ENCODE data around the gene AXDND1.
"Not testable (repeated sequence)": the region's sequence is repeated elsewhere in the genome, so short reads cannot be mapped to it uniquely, and the experiment has no call there.

Gene AXDND1

GRCh38 chr1:179440971-179441370 lies 75.2 kb downstream of the AXDND1 start:
- no CpG with 5 or more reads among the region's 7 CpGs for WGBS, 2 donors (ENCODE audit: extremely low coverage in 2 of 2, insufficient read length in 2 of 2, insufficient replicate concordance in 1 of 2)
- no peak overlapping the region for H3K18ac ChIP-seq (ENCODE audit: low read length)
- no peak overlapping the region for H3K4me3 ChIP-seq (ENCODE audit: low read length in 2 of 2)
- H2BK15ac ChIP-seq (ENCODE audit: low read length) = no peak overlapping the region
- no peak overlapping the region for H4K91ac ChIP-seq (ENCODE audit: low read depth, low read length, poor library complexity)
- H3K4me1 ChIP-seq (ENCODE audit: control insufficient read depth in 2 of 2, insufficient read depth in 1 of 2, low read depth in 1 of 2, low read length in 2 of 2) = no peaks in the 10 kb centered on the region
- DNase-seq (ENCODE audit: low spot score) = no peak
- H2AFZ ChIP-seq (ENCODE audit: low read length) = no peak overlapping the region
- H3K27ac ChIP-seq (replicated peaks; ENCODE audit: low read length) = no peak overlapping the region
- no peaks in the 10 kb centered on the region for H3K36me3 ChIP-seq (replicated peaks in 1 of 2; ENCODE audit: control insufficient read depth in 2 of 2, insufficient read depth in 2 of 2, low read length in 2 of 2)
- no peak overlapping the region for H3K14ac ChIP-seq (ENCODE audit: low read length)
- H2AK5ac ChIP-seq (ENCODE audit: low read depth, low read length) = no peak overlapping the region
- no peak overlapping the region for H4K8ac ChIP-seq (ENCODE audit: low read depth, low read length)
- H3K27me3 ChIP-seq (ENCODE audit: control insufficient read depth in 3 of 3, insufficient read depth in 3 of 3, low read depth in 1 of 3, low read length in 3 of 3) = no peaks in the 10 kb centered on the region
- no peak overlapping the region for H2BK12ac ChIP-seq (ENCODE audit: low read length)
- H3K9ac ChIP-seq (ENCODE audit: low read depth, low read length, poor library complexity) = no peak overlapping the region
- H3K4ac ChIP-seq (ENCODE audit: low read length) = no peak overlapping the region
- no peak overlapping the region for H2BK5ac ChIP-seq (ENCODE audit: low read length)
- no peaks in the 10 kb centered on the region for H3K79me1 ChIP-seq (ENCODE audit: low read depth, low read length)
- H2BK120ac ChIP-seq (ENCODE audit: low read depth, low read length) = no peak overlapping the region
- H3K4me2 ChIP-seq (ENCODE audit: insufficient read depth, low read length, poor library complexity, severe bottlenecking) = no peak overlapping the region
- no peak overlapping the region for H3K23ac ChIP-seq (ENCODE audit: low read depth, low read length, poor library complexity)
- no peaks in the 10 kb centered on the region for H3K9me3 ChIP-seq (replicated peaks in 1 of 2; ENCODE audit: control insufficient read depth in 2 of 2, insufficient read depth in 1 of 2, low read depth in 1 of 2, low read length in 2 of 2)

GRCh38 chr1:179441501-179441900 lies 75.7 kb downstream of the AXDND1 start:
- Histone ChIP-seq H3K9ac (ENCODE audit: low read depth, low read length, poor library complexity) (no peak overlapping the region), H3K27me3 (ENCODE audit: control insufficient read depth in 3 of 3, insufficient read depth in 3 of 3, low read depth in 1 of 3, low read length in 3 of 3) (no peaks in the 10 kb centered on the region), H3K23ac (ENCODE audit: low read depth, low read length, poor library complexity) (no peak overlapping the region), H2AK5ac (ENCODE audit: low read depth, low read length) (no peak overlapping the region), H3K79me1 (ENCODE audit: low read depth, low read length) (no peaks in the 10 kb centered on the region), H3K4me1 (ENCODE audit: control insufficient read depth in 2 of 2, insufficient read depth in 1 of 2, low read depth in 1 of 2, low read length in 2 of 2) (no peaks in the 10 kb centered on the region), H3K4me3 (ENCODE audit: low read length in 2 of 2) (no peak overlapping the region), H2AFZ (ENCODE audit: low read length) (no peak overlapping the region), H3K36me3 (replicated peaks in 1 of 2; ENCODE audit: control insufficient read depth in 2 of 2, insufficient read depth in 2 of 2, low read length in 2 of 2) (no peaks in the 10 kb centered on the region), H2BK12ac (ENCODE audit: low read length) (no peak overlapping the region), H4K91ac (ENCODE audit: low read depth, low read length, poor library complexity) (no peak overlapping the region), H2BK5ac (ENCODE audit: low read length) (no peak overlapping the region), H2BK15ac (ENCODE audit: low read length) (no peak overlapping the region), H4K8ac (ENCODE audit: low read depth, low read length) (no peak overlapping the region), H3K4ac (ENCODE audit: low read length) (no peak overlapping the region), H3K14ac (ENCODE audit: low read length) (no peak overlapping the region), H3K27ac (replicated peaks; ENCODE audit: low read length) (no peak overlapping the region), H3K4me2 (ENCODE audit: insufficient read depth, low read length, poor library complexity, severe bottlenecking) (no peak overlapping the region), H3K18ac (ENCODE audit: low read length) (no peak overlapping the region), H3K9me3 (replicated peaks in 1 of 2; ENCODE audit: control insufficient read depth in 2 of 2, insufficient read depth in 1 of 2, low read depth in 1 of 2, low read length in 2 of 2) (no peaks in the 10 kb centered on the region), H2BK120ac (ENCODE audit: low read depth, low read length) (no peak overlapping the region)
- no peak for DNase-seq (ENCODE audit: low spot score)
- no CpG with 5 or more reads among the region's 6 CpGs for WGBS, 2 donors (ENCODE audit: extremely low coverage in 2 of 2, insufficient read length in 2 of 2, insufficient replicate concordance in 1 of 2)

- DNase-seq (ENCODE audit: low spot score); H3K4me2 ChIP-seq (ENCODE audit: insufficient read depth, low read length, poor library complexity, severe bottlenecking); H2BK120ac ChIP-seq (ENCODE audit: low read depth, low read length); H3K4me3 ChIP-seq (ENCODE audit: low read length in 2 of 2); H3K9me3 ChIP-seq (replicated peaks in 1 of 2; ENCODE audit: control insufficient read depth in 2 of 2, insufficient read depth in 1 of 2, low read depth in 1 of 2, low read length in 2 of 2); H2BK5ac ChIP-seq (ENCODE audit: low read length); H2AK5ac ChIP-seq (ENCODE audit: low read depth, low read length); H3K79me1 ChIP-seq (ENCODE audit: low read depth, low read length); H3K23ac ChIP-seq (ENCODE audit: low read depth, low read length, poor library complexity); H2BK12ac ChIP-seq (ENCODE audit: low read length); H3K9ac ChIP-seq (ENCODE audit: low read depth, low read length, poor library complexity); H3K14ac ChIP-seq (ENCODE audit: low read length); H3K4ac ChIP-seq (ENCODE audit: low read length); H3K4me1 ChIP-seq (ENCODE audit: control insufficient read depth in 2 of 2, insufficient read depth in 1 of 2, low read depth in 1 of 2, low read length in 2 of 2); H3K27ac ChIP-seq (replicated peaks; ENCODE audit: low read length); H2BK15ac ChIP-seq (ENCODE audit: low read length); H3K27me3 ChIP-seq (ENCODE audit: control insufficient read depth in 3 of 3, insufficient read depth in 3 of 3, low read depth in 1 of 3, low read length in 3 of 3); H3K18ac ChIP-seq (ENCODE audit: low read length); H3K36me3 ChIP-seq (replicated peaks in 1 of 2; ENCODE audit: control insufficient read depth in 2 of 2, insufficient read depth in 2 of 2, low read length in 2 of 2); H4K8ac ChIP-seq (ENCODE audit: low read depth, low read length); H4K91ac ChIP-seq (ENCODE audit: low read depth, low read length, poor library complexity); H2AFZ ChIP-seq (ENCODE audit: low read length): not testable (repeated sequence)
- WGBS, 2 donors (ENCODE audit: extremely low coverage in 2 of 2, insufficient read length in 2 of 2, insufficient replicate concordance in 1 of 2) = no CpG with 5 or more reads among the region's 10 CpGs
Observed at GRCh38 chr1:179442846-179443245, 77.1 kb downstream of the AXDND1 start.

- DNase-seq (ENCODE audit: low spot score) = no peak
- Histone ChIP-seq H3K23ac (ENCODE audit: low read depth, low read length, poor library complexity) (no peak overlapping the region), H3K4me1 (ENCODE audit: control insufficient read depth in 2 of 2, insufficient read depth in 1 of 2, low read depth in 1 of 2, low read length in 2 of 2) (no peaks in the 10 kb centered on the region), H2BK12ac (ENCODE audit: low read length) (no peak overlapping the region), H3K14ac (ENCODE audit: low read length) (no peak overlapping the region), H2BK15ac (ENCODE audit: low read length) (no peak overlapping the region), H4K8ac (ENCODE audit: low read depth, low read length) (no peak overlapping the region), H4K91ac (ENCODE audit: low read depth, low read length, poor library complexity) (no peak overlapping the region), H3K4ac (ENCODE audit: low read length) (no peak overlapping the region), H2AK5ac (ENCODE audit: low read depth, low read length) (no peak overlapping the region), H3K27me3 (ENCODE audit: control insufficient read depth in 3 of 3, insufficient read depth in 3 of 3, low read depth in 1 of 3, low read length in 3 of 3) (no peaks in the 10 kb centered on the region), H3K4me3 (ENCODE audit: low read length in 2 of 2) (no peak overlapping the region), H2BK120ac (ENCODE audit: low read depth, low read length) (no peak overlapping the region), H3K18ac (ENCODE audit: low read length) (no peak overlapping the region), H3K27ac (replicated peaks; ENCODE audit: low read length) (no peak overlapping the region), H3K36me3 (replicated peaks in 1 of 2; ENCODE audit: control insufficient read depth in 2 of 2, insufficient read depth in 2 of 2, low read length in 2 of 2) (no peaks in the 10 kb centered on the region), H3K9me3 (replicated peaks in 1 of 2; ENCODE audit: control insufficient read depth in 2 of 2, insufficient read depth in 1 of 2, low read depth in 1 of 2, low read length in 2 of 2) (no peaks in the 10 kb centered on the region), H3K9ac (ENCODE audit: low read depth, low read length, poor library complexity) (no peak overlapping the region), H3K79me1 (ENCODE audit: low read depth, low read length) (no peaks in the 10 kb centered on the region), H3K4me2 (ENCODE audit: insufficient read depth, low read length, poor library complexity, severe bottlenecking) (no peak overlapping the region), H2BK5ac (ENCODE audit: low read length) (no peak overlapping the region), H2AFZ (ENCODE audit: low read length) (no peak overlapping the region)
Observed at GRCh38 chr1:179445593-179445992, 79.8 kb downstream of the AXDND1 start.

All from neuronal stem cell (in vitro differentiated cells).